Endothelial cell of umbilical vein (primary cell): ENCODE measurements around the gene PTPRF. TPM values are rescaled to one million over a fixed set of nuclear protein-coding genes. Genes with fewer than 3 reads are reported as not detected.

ENCODE experiments used
- BruUV-seq: library from RNA; stranded (reverse); fragments of 400-500 nt; replicated peaks from 2 replicates; lab custom pipeline; 2021; lab: Mats Ljungman, UMichigan
- CTCF ChIA-PET: fragments of 300-600, 350-600 bp; sonication (Branson Sonifier 250); formaldehyde crosslinking; loops from one replicate; lab custom pipeline; 2021; ENCODE audit warnings: antibody characterized with exemption, inconsistent platforms; lab: Charles Lee
- POLR2A ChIA-PET: fragments of 300-600, 350-600 bp; sonication (Branson Sonifier 250); formaldehyde crosslinking; loops from one replicate; lab custom pipeline; 2021; ENCODE audit warnings: antibody characterized with exemption, inconsistent platforms; lab: Charles Lee
- DNase-seq: peaks from one replicate; pipeline ENCODE4 v3.0.0-alpha.2; 2011; ENCODE audit warnings: low read depth, low spot score
- FAIRE-seq: peaks from 2 replicates; lab custom pipeline; 2011; peaks lifted over from hg19 to GRCh38; lab: Jason Lieb, UNC
- H2AFZ ChIP-seq: 2 replicates; pipeline ENCODE4 v1.6.0; 2012; ENCODE audit warnings: low read depth, low read length, control low read depth, inconsistent platforms
- H3K27ac ChIP-seq: 2 replicates; pipeline ENCODE4 v1.5.1; 2011; ENCODE audit warnings: low read depth, mild to moderate bottlenecking, control low read depth, low read length, moderate library complexity; ENCODE audit not compliant: insufficient read depth
- H3K27me3 ChIP-seq, 2 experiments: 2 replicates each; pipeline versions ENCODE4 v1.6.0 to v1.6.1; 2011; ENCODE audit warnings: low read length in 2 of 2, mixed read lengths in 1 of 2; ENCODE audit not compliant: control insufficient read depth in 2 of 2, insufficient read depth in 2 of 2
- H3K36me3 ChIP-seq, 2 experiments: 2 replicates in 1 of 2; 3 replicates in 1 of 2; pipeline ENCODE4 v1.5.1; 2011; ENCODE audit warnings: low read length in 2 of 2, mild to moderate bottlenecking in 1 of 2, moderate library complexity in 1 of 2; ENCODE audit not compliant: control insufficient read depth in 2 of 2, insufficient read depth in 2 of 2; ENCODE audit errors: extremely low read depth in 1 of 2
- H3K4me1 ChIP-seq: 3 replicates; pipeline ENCODE4 v1.5.1; 2011; ENCODE audit warnings: mild to moderate bottlenecking, low read length; ENCODE audit not compliant: control insufficient read depth, insufficient read depth; ENCODE audit errors: extremely low read depth
- H3K4me2 ChIP-seq: 2 replicates; pipeline ENCODE4 v1.6.1; 2011; ENCODE audit warnings: low read length, control low read depth, mixed read lengths; ENCODE audit not compliant: insufficient read depth
- H3K4me3 ChIP-seq, 3 experiments: fragments of 200-600 bp in 1 of 3; sonication (generic), shearing (Covaris generic) in 1 of 3; replicated peaks in 1 of 3; 2 replicates each; pipeline ENCODE4 v1.5.1; 2011 to 2016; ENCODE audit warnings: control low read depth in 3 of 3, low read length in 3 of 3, mild to moderate bottlenecking in 2 of 3, inconsistent platforms in 1 of 3, low read depth in 1 of 3, moderate library complexity in 1 of 3; ENCODE audit not compliant: insufficient read depth in 1 of 3
- H3K79me2 ChIP-seq: 2 replicates; pipeline ENCODE4 v1.6.0; 2012; ENCODE audit warnings: low read length, inconsistent platforms; ENCODE audit not compliant: control insufficient read depth, insufficient read depth
- H3K9ac ChIP-seq: replicated peaks from 2 replicates; pipeline ENCODE3; 2011; ENCODE audit warnings: low read length, control low read depth; ENCODE audit not compliant: insufficient read depth; ENCODE audit errors: extremely low read depth
- H3K9me1 ChIP-seq: replicated peaks from 3 replicates; pipeline ENCODE4 v1.6.0; 2011; ENCODE audit warnings: mild to moderate bottlenecking, low read length; ENCODE audit not compliant: control insufficient read depth, insufficient read depth; ENCODE audit errors: extremely low read depth
- H3K9me3 ChIP-seq: replicated peaks from 2 replicates; pipeline ENCODE4 v1.5.1; 2012; ENCODE audit warnings: low read length, inconsistent platforms; ENCODE audit not compliant: control insufficient read depth, insufficient read depth
- H4K20me1 ChIP-seq: replicated peaks from 2 replicates; pipeline ENCODE3; 2011; ENCODE audit warnings: mild to moderate bottlenecking, low read length; ENCODE audit not compliant: control insufficient read depth, insufficient read depth; ENCODE audit errors: extremely low read depth
- CTCF ChIP-seq, 2 donors: IDR thresholded peaks; 1 replicate in 1 of 2; 2 replicates in 1 of 2; pipeline ENCODE4 v1.5.1; 2011; ENCODE audit warnings: low read length in 2 of 2, mild to moderate bottlenecking in 2 of 2, moderate library complexity in 2 of 2, control low read depth in 1 of 2, inconsistent platforms in 1 of 2, low read depth in 1 of 2; ENCODE audit not compliant: insufficient read depth in 1 of 2; ENCODE audit errors: extremely low read depth in 1 of 2
- EZH2 ChIP-seq: IDR thresholded peaks from 2 replicates; pipeline ENCODE4 v1.6.1; 2012; ENCODE audit warnings: borderline replicate concordance, low read depth, mild to moderate bottlenecking, moderate library complexity, low read length, inconsistent platforms; ENCODE audit not compliant: severe bottlenecking
- FOS ChIP-seq: IDR thresholded peaks from 2 replicates; pipeline ENCODE4 v1.6.1; 2011; ENCODE audit warnings: mild to moderate bottlenecking, low read length, moderate library complexity, borderline replicate concordance; ENCODE audit not compliant: insufficient read depth
- GATA2 ChIP-seq: IDR thresholded peaks from 2 replicates; pipeline ENCODE4 v1.7.0; 2011; ENCODE audit warnings: low read depth, mild to moderate bottlenecking, moderate library complexity, mixed read lengths, low read length; ENCODE audit not compliant: insufficient read length, insufficient read depth
- JUN ChIP-seq: IDR thresholded peaks from 2 replicates; pipeline ENCODE4 v1.6.1; 2011; ENCODE audit warnings: borderline replicate concordance, low read depth; ENCODE audit not compliant: insufficient read length, insufficient read depth
- MYC ChIP-seq: IDR thresholded peaks from one replicate; pipeline ENCODE4 v1.6.1; 2011; ENCODE audit warnings: mild to moderate bottlenecking, low read depth, low read length
- POLR2A ChIP-seq: IDR thresholded peaks from 2 replicates; pipeline ENCODE4 v1.6.1; 2012; ENCODE audit warnings: low read depth, mild to moderate bottlenecking, control low read depth, low read length
- POLR2AphosphoS5 ChIP-seq: IDR thresholded peaks from 2 replicates; pipeline ENCODE4 v1.6.1; 2012; ENCODE audit warnings: low read depth, mild to moderate bottlenecking, control low read depth, low read length, moderate library complexity; ENCODE audit not compliant: insufficient read depth
- dilution Hi-C: fragments of 300-500 bp; cut with MboI; formaldehyde crosslinking; loops from one replicate; pipeline ENCODE4 v1.15.0; 2019; ENCODE audit warnings: low sequenced_read_pairs; ENCODE audit not compliant: extremely low pct_ligation_motif_present
- intact Hi-C: fragments of 100-400 bp; cut with micrococcal nuclease; formaldehyde crosslinking; loops from one replicate; pipeline ENCODE4 v1.10.0; 2022
- polyA plus RNA-seq, 4 experiments: library from polyadenylated mRNA; depleted of rRNA in 3 of 4; stranded (reverse) in 3 of 4; unstranded in 1 of 4; fragments of >200 nt; gene quantifications; 2 replicates each; pipeline versions ENCODE4 v1.2.1 to v1.2.3, GENCODE V29; 2011 to 2012; ENCODE audit warnings: missing spikeins in 1 of 4
- total RNA-seq: library from RNA; stranded (reverse); gene quantifications from 2 replicates; pipeline ENCODE4 v1.2.3, GENCODE V29; 2021
- TF ChIP-seq, protein P1 (sequence below): IDR thresholded peaks from 2 replicates; pipeline ENCODE4 v1.6.1; 2011; ENCODE audit not compliant: insufficient read depth, insufficient read length

PTPRF gene
- total and polyA plus RNA-seq, 2 donors (not counting 3 experiments of a cell fraction or from before 2014, with no cell fraction given): 217 to 338 TPM

GRCh38 chr1:43605157-43605556, 74.5 kb downstream of the PTPRF start:
- intact Hi-C loops: no loop called here
- POLR2A ChIA-PET: no interaction called here
- Histone ChIP-seq H2AFZ (no peak overlapping the region), H3K79me2 (no peaks in the 10 kb centered on the region), H3K4me2 (no peak overlapping the region), H3K27me3 (no peaks in the 10 kb centered on the region), H3K27ac (no peak overlapping the region), H3K9ac (no peak overlapping the region), H3K4me3 (no peak overlapping the region), H3K9me1 (no peaks in the 10 kb centered on the region), H4K20me1 (no peaks in the 10 kb centered on the region), H3K36me3 (peaks cover 5 to 79% of the 10 kb centered on the region in 2 experiments), H3K4me1 (no peaks in the 10 kb centered on the region), H3K9me3 (no peaks in the 10 kb centered on the region)
- no peak for FAIRE-seq
- BruUV-seq: TSS peak; percentile 27
- no peak for TF ChIP-seq FOS
- TF ChIP-seq POLR2AphosphoS5: no peak
- TF ChIP-seq MYC: no peak
- TF ChIP-seq POLR2A: no peak
- no peak for TF ChIP-seq GATA2
- TF ChIP-seq EZH2: no peak
- TF ChIP-seq, protein P1, sequence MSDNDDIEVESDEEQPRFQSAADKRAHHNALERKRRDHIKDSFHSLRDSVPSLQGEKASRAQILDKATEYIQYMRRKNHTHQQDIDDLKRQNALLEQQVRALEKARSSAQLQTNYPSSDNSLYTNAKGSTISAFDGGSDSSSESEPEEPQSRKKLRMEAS: no peak
- TF ChIP-seq CTCF (IDR thresholded peaks at IDR 0.05; ENCODE audit: extremely low read depth in 1 of 2, insufficient read depth in 1 of 2, low read depth in 1 of 2, low read length in 2 of 2): no peak
- TF ChIP-seq JUN: no peak
- CTCF ChIA-PET: interaction anchor here (0.9 kb wide), 1 partner anchor 11 kb away, joined by 3 read pairs; no protein-coding TSS in a partner anchor
- dilution Hi-C loops: no loop called here
- no peak for DNase-seq
